IMR-90 (cell line): Measurements from ENCODE around the gene RER1. TPM values are rescaled to one million over a fixed set of nuclear protein-coding genes. Genes with fewer than 3 reads are reported as not detected.

Experiments
- ATAC-seq: fragments of 200-7000 bp; cut with Tn5 transposase; 2 replicates; pipeline ENCODE4 v1.9.1; 2020; ENCODE audit warnings: low read depth, mild to moderate bottlenecking, moderate library complexity
- BruUV-seq: library from RNA; stranded (reverse); fragments of 400-500 nt; replicated peaks from 2 replicates; lab custom pipeline; 2021; lab: Mats Ljungman, UMichigan
- CTCF ChIA-PET: fragments of 300-600 bp; formaldehyde crosslinking; extraction: SDS; loops from one replicate; lab custom pipeline; 2021; ENCODE audit warnings: antibody characterized with exemption; lab: Yijun Ruan, JAX
- POLR2A ChIA-PET: fragments of 300-600 bp; sonication (Branson Sonifier 250); formaldehyde crosslinking; loops from one replicate; lab custom pipeline; 2022; ENCODE audit warnings: antibody characterized with exemption; ENCODE audit not compliant: unreplicated experiment; lab: Charles Lee
- DNase-seq: peaks from one replicate; pipeline ENCODE4 v3.0.0; 2013
- H2AFZ ChIP-seq: replicated peaks from 2 replicates; pipeline ENCODE3; 2013; ENCODE audit warnings: low read length, mild to moderate bottlenecking; ENCODE audit not compliant: poor library complexity
- H2AK5ac ChIP-seq: 2 replicates; pipeline ENCODE4 v1.6.1; 2013; ENCODE audit warnings: low read depth, low read length, inconsistent platforms
- H2AK9ac ChIP-seq: replicated peaks from 2 replicates; pipeline ENCODE3; 2013; ENCODE audit warnings: mild to moderate bottlenecking, low read depth, low read length, moderate library complexity; ENCODE audit not compliant: poor library complexity
- H2BK120ac ChIP-seq: 2 replicates; pipeline ENCODE4 v1.6.1; 2013; ENCODE audit warnings: low read depth, low read length, inconsistent platforms
- H2BK15ac ChIP-seq: 3 replicates; pipeline ENCODE4 v1.6.1; 2013; ENCODE audit warnings: low read depth, low read length, inconsistent platforms
- H2BK20ac ChIP-seq: 2 replicates; pipeline ENCODE4 v1.6.1; 2013; ENCODE audit warnings: low read depth, mild to moderate bottlenecking, inconsistent platforms, low read length, moderate library complexity
- H2BK5ac ChIP-seq: 2 replicates; pipeline ENCODE4 v1.6.1; 2013; ENCODE audit warnings: mild to moderate bottlenecking, low read depth, low read length, inconsistent platforms; ENCODE audit not compliant: poor library complexity, severe bottlenecking
- H3K14ac ChIP-seq: replicated peaks from 2 replicates; pipeline ENCODE4 v1.6.1; 2013; ENCODE audit warnings: low read depth, low read length, inconsistent platforms
- H3K18ac ChIP-seq: 2 replicates; pipeline ENCODE4 v1.6.1; 2013; ENCODE audit warnings: low read depth, low read length, control low read depth
- H3K23ac ChIP-seq: 2 replicates; pipeline ENCODE4 v1.6.1; 2013; ENCODE audit warnings: low read depth, low read length, inconsistent platforms
- H3K27ac ChIP-seq: 2 replicates; pipeline ENCODE4 v1.5.1; 2013; ENCODE audit warnings: mild to moderate bottlenecking, control low read depth, low read length; ENCODE audit not compliant: insufficient read depth
- H3K27me3 ChIP-seq: 2 replicates; pipeline ENCODE4 v1.6.1; 2013; ENCODE audit warnings: low read length; ENCODE audit not compliant: control insufficient read depth, insufficient read depth
- H3K36me3 ChIP-seq: 2 replicates; pipeline ENCODE4 v1.6.1; 2013; ENCODE audit warnings: low read length, mixed read lengths; ENCODE audit not compliant: control insufficient read depth, insufficient read depth
- H3K4ac ChIP-seq: 2 replicates; pipeline ENCODE4 v1.6.1; 2013; ENCODE audit warnings: low read depth, low read length, inconsistent platforms
- H3K4me1 ChIP-seq: 2 replicates; pipeline ENCODE4 v1.6.1; 2013; ENCODE audit warnings: low read length, mixed read lengths; ENCODE audit not compliant: control insufficient read depth, insufficient read depth
- H3K4me2 ChIP-seq: 2 replicates; pipeline ENCODE4 v1.6.1; 2013; ENCODE audit warnings: low read depth, mild to moderate bottlenecking, control low read depth, low read length, moderate library complexity
- H3K4me3 ChIP-seq: 2 replicates; pipeline ENCODE4 v1.5.1; 2013; ENCODE audit warnings: low read depth, mild to moderate bottlenecking, control low read depth, low read length, moderate library complexity; ENCODE audit not compliant: insufficient read depth
- H3K56ac ChIP-seq: 2 replicates; pipeline ENCODE4 v1.6.1; 2013; ENCODE audit warnings: low read length, inconsistent platforms; ENCODE audit not compliant: insufficient read depth; ENCODE audit errors: extremely low read depth
- H3K79me1 ChIP-seq, 2 experiments: 2 replicates each; pipeline ENCODE4 v1.6.1; 2013; ENCODE audit warnings: low read length in 2 of 2, inconsistent platforms in 1 of 2, low read depth in 1 of 2
- H3K9ac ChIP-seq: 2 replicates; pipeline ENCODE4 v1.6.1; 2013; ENCODE audit warnings: low read depth, low read length, control low read depth
- H3K9me1 ChIP-seq: 2 replicates; pipeline ENCODE4 v1.6.1; 2013; ENCODE audit warnings: low read length, inconsistent platforms; ENCODE audit not compliant: insufficient read depth
- H3K9me3 ChIP-seq: 2 replicates; pipeline ENCODE4 v1.6.1; 2013; ENCODE audit warnings: low read length; ENCODE audit not compliant: control insufficient read depth, insufficient read depth
- H4K20me1 ChIP-seq: 2 replicates; pipeline ENCODE4 v1.6.1; 2013; ENCODE audit warnings: low read length, inconsistent platforms; ENCODE audit not compliant: insufficient read depth
- H4K5ac ChIP-seq: 2 replicates; pipeline ENCODE4 v1.6.1; 2013; ENCODE audit warnings: mild to moderate bottlenecking, low read depth, low read length, control low read depth
- H4K8ac ChIP-seq, 2 experiments: 2 replicates each; pipeline ENCODE4 v1.6.1; 2013; ENCODE audit warnings: low read depth in 2 of 2, low read length in 2 of 2, control low read depth in 1 of 2, inconsistent platforms in 1 of 2
- H4K91ac ChIP-seq: 2 replicates; pipeline ENCODE4 v1.6.1; 2013; ENCODE audit warnings: low read depth, low read length, inconsistent platforms; ENCODE audit not compliant: insufficient read depth
- BHLHE40 ChIP-seq: fragments of 150-350 bp; IDR thresholded peaks from 2 replicates; pipeline ENCODE4 v1.6.1; 2016; ENCODE audit warnings: mild to moderate bottlenecking, low read depth, low read length
- CEBPB ChIP-seq: IDR thresholded peaks from 2 replicates; pipeline ENCODE4 v1.6.1; 2012; ENCODE audit warnings: low read depth, low read length, improper control_type of control experiment
- CHD1 ChIP-seq: IDR thresholded peaks from 2 replicates; pipeline ENCODE4 v1.6.1; 2012; ENCODE audit warnings: low read depth, low read length, improper control_type of control experiment
- FOS ChIP-seq: fragments of 150-350 bp; IDR thresholded peaks from 2 replicates; pipeline ENCODE4 v1.6.1; 2016; ENCODE audit warnings: low read depth, low read length
- MAFK ChIP-seq: IDR thresholded peaks from 2 replicates; pipeline ENCODE4 v1.6.1; 2012; ENCODE audit warnings: low read depth, low read length, improper control_type of control experiment
- MAZ ChIP-seq: IDR thresholded peaks from 2 replicates; pipeline ENCODE4 v1.6.1; 2012; ENCODE audit warnings: low read depth, mild to moderate bottlenecking, low read length, improper control_type of control experiment, moderate library complexity, borderline replicate concordance
- MXI1 ChIP-seq: IDR thresholded peaks from 2 replicates; pipeline ENCODE4 v1.6.1; 2012; ENCODE audit warnings: low read depth, mild to moderate bottlenecking, low read length, moderate library complexity, borderline replicate concordance
- NFE2L2 ChIP-seq: fragments of 150-350 bp; IDR thresholded peaks from 2 replicates; pipeline ENCODE4 v1.6.1; 2016; ENCODE audit warnings: low read depth, mild to moderate bottlenecking, low read length
- POLR2A ChIP-seq: IDR thresholded peaks from 2 replicates; pipeline ENCODE4 v1.6.1; 2012; ENCODE audit warnings: mild to moderate bottlenecking, low read depth, low read length
- RAD21 ChIP-seq: IDR thresholded peaks from 2 replicates; pipeline ENCODE4 v1.6.1; 2012; ENCODE audit warnings: low read length, improper control_type of control experiment
- RCOR1 ChIP-seq: IDR thresholded peaks from 2 replicates; pipeline ENCODE4 v1.6.1; 2012; ENCODE audit warnings: mild to moderate bottlenecking, low read length, improper control_type of control experiment; ENCODE audit not compliant: insufficient replicate concordance
- RFX5 ChIP-seq: IDR thresholded peaks from 2 replicates; pipeline ENCODE4 v1.8.0; 2012; ENCODE audit warnings: low read depth, mild to moderate bottlenecking, low read length, moderate library complexity
- SMC3 ChIP-seq: fragments of 150-350 bp; IDR thresholded peaks from 2 replicates; pipeline ENCODE4 v1.6.1; 2016; ENCODE audit warnings: low read depth, mild to moderate bottlenecking, antibody characterized with exemption, low read length, moderate library complexity
- WGBS, 2 experiments: methylation state at CpG; one replicate each; pipeline versions ENCODE4 v1.1.5 to v1.1.7; 2013; ENCODE audit warnings: missing lambda C conversion rate in 2 of 2; ENCODE audit not compliant: insufficient read length in 1 of 2; ENCODE audit errors: extremely low coverage in 2 of 2; 5-methylcytosine and 5-hydroxymethylcytosine counted together
- dilution Hi-C: fragments of 300-500 bp; cut with HindIII; formaldehyde crosslinking; loops from one replicate; pipeline ENCODE4 v1.14.3; 2018; ENCODE audit warnings: low sequenced_read_pairs; ENCODE audit not compliant: unreplicated experiment
- in situ Hi-C: fragments of 300-500 bp; cut with MboI; formaldehyde crosslinking; loops from 3 replicates; pipeline ENCODE4 v1.14.3; 2019; ENCODE audit warnings: low sequenced_read_pairs, inconsistent platforms, mixed read lengths
- intact Hi-C: fragments of 100-400 bp; cut with micrococcal nuclease; formaldehyde crosslinking; loops from 2 replicates; pipeline ENCODE4 v1.10.0; 2022
- polyA plus RNA-seq, 3 experiments: library from polyadenylated mRNA; depleted of rRNA; stranded (reverse); fragments of >200 nt; gene quantifications; 2 replicates each; pipeline ENCODE4 v1.2.3, GENCODE V29; 2012; ENCODE audit warnings: low replicate concordance in 1 of 3
- total RNA-seq: library from RNA; depleted of rRNA; stranded (reverse); fragments of >200 nt; gene quantifications from 2 replicates; pipeline ENCODE4 v1.2.3, GENCODE V29; 2012
- TF ChIP-seq, protein P1 (sequence below): fragments of 150-350 bp; IDR thresholded peaks from 2 replicates; pipeline ENCODE4 v1.6.1; 2016; ENCODE audit warnings: low read depth, mild to moderate bottlenecking, low read length, moderate library complexity, borderline replicate concordance
- TF ChIP-seq, protein P2 (sequence below): fragments of 150-350 bp; IDR thresholded peaks from 2 replicates; pipeline ENCODE4 v1.6.1; 2017; ENCODE audit warnings: mild to moderate bottlenecking, antibody characterized with exemption, low read length, low read depth
- TF ChIP-seq, protein P3 (sequence below): conservative IDR thresholded peaks from 2 replicates; pipeline ENCODE4 v1.5.1; 2012; ENCODE audit warnings: mild to moderate bottlenecking, low read depth, low read length, improper control_type of control experiment

RER1 gene
- total and polyA plus RNA-seq, 2 of the 4 experiments (the other 2 are of a cell fraction) = 47.1 to 240 TPM

DNA sequence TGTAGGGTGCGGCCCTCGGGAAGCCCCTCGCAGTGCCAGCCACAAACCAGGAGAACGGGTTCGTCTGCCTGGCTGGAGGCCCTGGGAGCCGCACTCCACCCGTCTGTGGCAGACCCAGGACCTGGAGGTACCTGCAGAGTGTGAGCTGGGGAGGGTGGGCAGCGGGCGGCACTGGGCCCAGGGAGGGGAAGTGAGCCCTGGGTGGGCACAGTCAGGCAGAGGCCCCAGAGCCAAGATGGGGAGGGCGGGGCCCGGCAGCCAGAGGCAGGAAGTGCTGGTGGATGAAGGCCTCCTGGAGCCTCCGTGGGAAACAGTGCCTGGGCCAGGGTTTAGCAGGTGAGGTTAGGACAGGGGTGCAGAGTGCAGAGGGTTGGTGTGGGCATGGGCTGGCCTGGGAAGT lies 24.8 kb downstream of the RER1 start:
- Histone ChIP-seq H4K8ac (no peak overlapping the region), H2BK5ac (no peak overlapping the region), H4K91ac (no peak overlapping the region), H3K27me3 (peaks cover 5% of the 10 kb centered on the region; the same call in 1 of the 2 replicates), H2AK9ac (no peak overlapping the region), H2BK20ac (no peak overlapping the region), H3K27ac (no peak overlapping the region), H3K9me3 (no peaks in the 10 kb centered on the region), H2AK5ac (no peak overlapping the region), H3K36me3 (no peaks in the 10 kb centered on the region), H3K4me2 (no peak overlapping the region), H3K9me1 (no peaks in the 10 kb centered on the region), H3K79me1 (peaks cover 4 to 21% of the 10 kb centered on the region in 2 experiments; a peak in 3 of 4 replicates), H3K56ac (no peak overlapping the region), H3K4me1 (peaks cover 12% of the 10 kb centered on the region), H3K23ac (no peak overlapping the region), H3K4ac (no peak overlapping the region), H3K18ac (no peak overlapping the region), H3K9ac (no peak overlapping the region), H3K14ac (no peak overlapping the region), H2BK120ac (no peak overlapping the region), H4K5ac (no peak overlapping the region), H2AFZ (no peak overlapping the region), H2BK15ac (no peak overlapping the region), H3K4me3 (no peak overlapping the region), H4K20me1 (no peaks in the 10 kb centered on the region)
- TF ChIP-seq POLR2A = no peak
- no peak for TF ChIP-seq CEBPB
- no peak for TF ChIP-seq MAFK
- no peak for TF ChIP-seq RCOR1
- TF ChIP-seq NFE2L2 = no peak
- TF ChIP-seq FOS = no peak
- TF ChIP-seq CHD1 = no peak
- TF ChIP-seq, protein P1, sequence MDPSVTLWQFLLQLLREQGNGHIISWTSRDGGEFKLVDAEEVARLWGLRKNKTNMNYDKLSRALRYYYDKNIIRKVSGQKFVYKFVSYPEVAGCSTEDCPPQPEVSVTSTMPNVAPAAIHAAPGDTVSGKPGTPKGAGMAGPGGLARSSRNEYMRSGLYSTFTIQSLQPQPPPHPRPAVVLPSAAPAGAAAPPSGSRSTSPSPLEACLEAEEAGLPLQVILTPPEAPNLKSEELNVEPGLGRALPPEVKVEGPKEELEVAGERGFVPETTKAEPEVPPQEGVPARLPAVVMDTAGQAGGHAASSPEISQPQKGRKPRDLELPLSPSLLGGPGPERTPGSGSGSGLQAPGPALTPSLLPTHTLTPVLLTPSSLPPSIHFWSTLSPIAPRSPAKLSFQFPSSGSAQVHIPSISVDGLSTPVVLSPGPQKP = no peak
- TF ChIP-seq, protein P2, sequence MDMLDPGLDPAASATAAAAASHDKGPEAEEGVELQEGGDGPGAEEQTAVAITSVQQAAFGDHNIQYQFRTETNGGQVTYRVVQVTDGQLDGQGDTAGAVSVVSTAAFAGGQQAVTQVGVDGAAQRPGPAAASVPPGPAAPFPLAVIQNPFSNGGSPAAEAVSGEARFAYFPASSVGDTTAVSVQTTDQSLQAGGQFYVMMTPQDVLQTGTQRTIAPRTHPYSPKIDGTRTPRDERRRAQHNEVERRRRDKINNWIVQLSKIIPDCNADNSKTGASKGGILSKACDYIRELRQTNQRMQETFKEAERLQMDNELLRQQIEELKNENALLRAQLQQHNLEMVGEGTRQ = no peak
- no peak for TF ChIP-seq RAD21
- TF ChIP-seq SMC3 = no peak
- TF ChIP-seq MAZ = no peak
- no peak for TF ChIP-seq RFX5
- TF ChIP-seq MXI1 = no peak
- TF ChIP-seq BHLHE40 = no peak
- TF ChIP-seq, protein P3, sequence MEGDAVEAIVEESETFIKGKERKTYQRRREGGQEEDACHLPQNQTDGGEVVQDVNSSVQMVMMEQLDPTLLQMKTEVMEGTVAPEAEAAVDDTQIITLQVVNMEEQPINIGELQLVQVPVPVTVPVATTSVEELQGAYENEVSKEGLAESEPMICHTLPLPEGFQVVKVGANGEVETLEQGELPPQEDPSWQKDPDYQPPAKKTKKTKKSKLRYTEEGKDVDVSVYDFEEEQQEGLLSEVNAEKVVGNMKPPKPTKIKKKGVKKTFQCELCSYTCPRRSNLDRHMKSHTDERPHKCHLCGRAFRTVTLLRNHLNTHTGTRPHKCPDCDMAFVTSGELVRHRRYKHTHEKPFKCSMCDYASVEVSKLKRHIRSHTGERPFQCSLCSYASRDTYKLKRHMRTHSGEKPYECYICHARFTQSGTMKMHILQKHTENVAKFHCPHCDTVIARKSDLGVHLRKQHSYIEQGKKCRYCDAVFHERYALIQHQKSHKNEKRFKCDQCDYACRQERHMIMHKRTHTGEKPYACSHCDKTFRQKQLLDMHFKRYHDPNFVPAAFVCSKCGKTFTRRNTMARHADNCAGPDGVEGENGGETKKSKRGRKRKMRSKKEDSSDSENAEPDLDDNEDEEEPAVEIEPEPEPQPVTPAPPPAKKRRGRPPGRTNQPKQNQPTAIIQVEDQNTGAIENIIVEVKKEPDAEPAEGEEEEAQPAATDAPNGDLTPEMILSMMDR = no peak
- no TSS peak for BruUV-seq
- in situ Hi-C loops (loop anchor here (25.0 kb wide), 1 partner anchor 896 kb away; no protein-coding TSS in a partner anchor), dilution Hi-C loops (no loop called here), intact Hi-C loops (loop anchor here (10.0 kb wide), 1 partner anchor 898 kb away; no protein-coding TSS in a partner anchor)
- no peak for DNase-seq
- ATAC-seq = no peak
- 59% methylated on average over 3 of the region's 12 CpGs; no CpG with 5 or more reads in 1 of the 2 experiments for WGBS, 2 experiments
- POLR2A ChIA-PET = no interaction called here
- CTCF ChIA-PET = no interaction called here
